Stimulated activated effector memory CD8-positive, alpha-beta T cell treated with anti-CD3 and anti-CD28 coated beads, Interleukin-12 subunit alpha, Interleukin-12 subunit beta, amount 100 ng/mL, for 72 hours (primary cell): ENCODE measurements around the gene DNAJC19.
"Not testable (repeated sequence)": the region's sequence is repeated elsewhere in the genome, so short reads cannot be mapped to it uniquely, and the experiment has no call there.

Source experiments
- ATAC-seq: fragments of 150-1000 bp; cut with Tn5 transposase; 2 replicates; pipeline ENCODE4 v1.10.0; 2021
- DNase-seq, 2 donors: peaks; one replicate each; pipeline ENCODE4 v3.0.0; 2021 to 2022; ENCODE audit warnings: low spot score in 2 of 2
- H3K27ac Mint-ChIP-seq: one replicate; pipeline ENCODE4 v1.8.0; 2022; ENCODE audit warnings: mild to moderate bottlenecking, mixed read lengths
- H3K36me3 Mint-ChIP-seq: one replicate; pipeline ENCODE4 v1.8.0; 2022; ENCODE audit warnings: mild to moderate bottlenecking, mixed read lengths
- H3K4me1 Mint-ChIP-seq: one replicate; pipeline ENCODE4 v1.8.0; 2022; ENCODE audit warnings: mixed read lengths
- H3K4me3 Mint-ChIP-seq: one replicate; pipeline ENCODE4 v1.8.0; 2022; ENCODE audit warnings: mild to moderate bottlenecking, mixed read lengths
- H3K9me3 Mint-ChIP-seq: one replicate; pipeline ENCODE4 v1.8.0; 2022; ENCODE audit warnings: mixed read lengths

DNAJC19 gene

GRCh38 chr3:180989291-180990163, at the start of gene DNAJC19:
Gene DNAJC19, minus strand, starts transcription at chr3:180989736. Its CDS starts 134 bp downstream, at chr3:180989602.
- Mint-ChIP-seq H3K9me3 (no peaks in the 10 kb centered on the region), H3K4me1 (peaks cover 11% of the 10 kb centered on the region), H3K36me3 (peaks cover 52% of the 10 kb centered on the region), H3K27ac (peak within 1 kb of the TSS; percentile 95), H3K4me3 (peak within 1 kb of the TSS; percentile 91)
- ATAC-seq (peak; percentile 96), DNase-seq (peak; percentile 66 to 91)

- Mint-ChIP-seq H3K4me1 (no peaks in the 10 kb centered on the region), H3K27ac (no peak overlapping the region), H3K36me3 (no peaks in the 10 kb centered on the region), H3K9me3 (peaks cover 3% of the 10 kb centered on the region), H3K4me3 (no peak overlapping the region)
- ATAC-seq = no peak
- no peak for DNase-seq
Measured at GRCh38 chr3:181030948-181031347, 41.4 kb upstream of the DNAJC19 start.

GRCh38 chr3:181025204-181025603, 35.7 kb upstream of the DNAJC19 start:
- H3K9me3 Mint-ChIP-seq = peaks cover 8% of the 10 kb centered on the region
- H3K4me1 Mint-ChIP-seq = no peaks in the 10 kb centered on the region
- ATAC-seq (no peak), DNase-seq (no peak)
- H3K36me3 Mint-ChIP-seq = peaks cover 6% of the 10 kb centered on the region
- no peak overlapping the region for H3K4me3 Mint-ChIP-seq
- H3K27ac Mint-ChIP-seq = no peak overlapping the region

- Mint-ChIP-seq H3K4me1 (no peaks in the 10 kb centered on the region), H3K36me3 (no peaks in the 10 kb centered on the region), H3K4me3 (no peak overlapping the region), H3K9me3 (no peaks in the 10 kb centered on the region), H3K27ac (no peak overlapping the region)
- ATAC-seq (no peak), DNase-seq (no peak)
Measured at GRCh38 chr3:181017690-181018089, 28.2 kb upstream of the DNAJC19 start.

GRCh38 chr3:181009225-181009624, 19.7 kb upstream of the DNAJC19 start:
- Mint-ChIP-seq H3K4me1 (no peaks in the 10 kb centered on the region), H3K9me3 (peaks cover 2% of the 10 kb centered on the region), H3K4me3 (no peak overlapping the region), H3K27ac (peak overlapping the region; percentile 15), H3K36me3 (no peaks in the 10 kb centered on the region)
- DNase-seq = no peak
- peak; percentile 91 for ATAC-seq

GRCh38 chr3:181008796-181009195, 19.3 kb upstream of the DNAJC19 start:
- no peak for DNase-seq
- no peaks in the 10 kb centered on the region for H3K36me3 Mint-ChIP-seq
- ATAC-seq = no peak
- H3K27ac Mint-ChIP-seq = no peak overlapping the region
- no peaks in the 10 kb centered on the region for H3K4me1 Mint-ChIP-seq
- no peak overlapping the region for H3K4me3 Mint-ChIP-seq
- H3K9me3 Mint-ChIP-seq = peaks cover 2% of the 10 kb centered on the region

- H3K9me3 Mint-ChIP-seq = peaks cover 3% of the 10 kb centered on the region
- DNase-seq = no peak
- no peaks in the 10 kb centered on the region for H3K36me3 Mint-ChIP-seq
- H3K4me3 Mint-ChIP-seq = no peak overlapping the region
- H3K4me1 Mint-ChIP-seq = no peaks in the 10 kb centered on the region
- ATAC-seq = no peak
- H3K27ac Mint-ChIP-seq = no peak overlapping the region
Measured at GRCh38 chr3:181007262-181007661, 17.7 kb upstream of the DNAJC19 start.

GRCh38 chr3:181006541-181006940, 17.0 kb upstream of the DNAJC19 start:
- Mint-ChIP-seq H3K36me3 (no peaks in the 10 kb centered on the region), H3K4me1 (no peaks in the 10 kb centered on the region), H3K9me3 (peaks cover 7% of the 10 kb centered on the region), H3K4me3 (no peak overlapping the region), H3K27ac (no peak overlapping the region)
- ATAC-seq = peak; percentile 44
- no peak for DNase-seq

GRCh38 chr3:181003469-181003868, 13.9 kb upstream of the DNAJC19 start:
- not testable (repeated sequence) for DNase-seq, H3K4me3 Mint-ChIP-seq, H3K4me1 Mint-ChIP-seq

GRCh38 chr3:181002331-181002730, 12.8 kb upstream of the DNAJC19 start:
- not testable (repeated sequence) for ATAC-seq, H3K4me3 Mint-ChIP-seq, H3K27ac Mint-ChIP-seq, DNase-seq, H3K4me1 Mint-ChIP-seq, H3K36me3 Mint-ChIP-seq
- H3K9me3 Mint-ChIP-seq = peaks cover 11% of the 10 kb centered on the region

More at GRCh38 chr3:181003469-181003868, 13.9 kb upstream of the DNAJC19 start:
- H3K36me3 Mint-ChIP-seq, H3K27ac Mint-ChIP-seq, ATAC-seq: not testable (repeated sequence)
- H3K9me3 Mint-ChIP-seq = peaks cover 11% of the 10 kb centered on the region

GRCh38 chr3:180996415-180996932, 6.9 kb upstream of the DNAJC19 start:
- H3K4me1 Mint-ChIP-seq = no peaks in the 10 kb centered on the region
- no peak for DNase-seq
- no peak overlapping the region for H3K4me3 Mint-ChIP-seq
- no peak overlapping the region for H3K27ac Mint-ChIP-seq
- H3K36me3 Mint-ChIP-seq = no peaks in the 10 kb centered on the region
- H3K9me3 Mint-ChIP-seq = peaks cover 4% of the 10 kb centered on the region
- no peak for ATAC-seq

GRCh38 chr3:180990505-180990904, 969 bp upstream of the DNAJC19 start:
- H3K27ac Mint-ChIP-seq = no peak overlapping the region
- peaks cover 42% of the 10 kb centered on the region for H3K36me3 Mint-ChIP-seq
- DNase-seq = no peak
- no peaks in the 10 kb centered on the region for H3K9me3 Mint-ChIP-seq
- no peak for ATAC-seq
- H3K4me1 Mint-ChIP-seq = peaks cover 11% of the 10 kb centered on the region
- peak overlapping the region; percentile 91 for H3K4me3 Mint-ChIP-seq

GRCh38 chr3:180987344-180987743, 2.2 kb downstream of the DNAJC19 start:
- DNase-seq = no peak
- H3K27ac Mint-ChIP-seq = peak overlapping the region; percentile 95
- ATAC-seq = no peak
- H3K9me3 Mint-ChIP-seq = no peaks in the 10 kb centered on the region
- peaks cover 11% of the 10 kb centered on the region for H3K4me1 Mint-ChIP-seq
- H3K36me3 Mint-ChIP-seq = peaks cover 73% of the 10 kb centered on the region
- peak overlapping the region; percentile 91 for H3K4me3 Mint-ChIP-seq

GRCh38 chr3:180986366-180986765, 3.2 kb downstream of the DNAJC19 start:
- H3K4me3 Mint-ChIP-seq, H3K9me3 Mint-ChIP-seq, ATAC-seq, DNase-seq: not testable (repeated sequence)
- peaks cover 80% of the 10 kb centered on the region for H3K36me3 Mint-ChIP-seq
- peak overlapping the region; percentile 95 for H3K27ac Mint-ChIP-seq
- H3K4me1 Mint-ChIP-seq = peaks cover 11% of the 10 kb centered on the region

GRCh38 chr3:180983136-180983535, 6.4 kb downstream of the DNAJC19 start:
- DNase-seq (no peak), ATAC-seq (no peak)
- H3K36me3 Mint-ChIP-seq = peaks cover 89% of the 10 kb centered on the region
- no peak overlapping the region for H3K27ac Mint-ChIP-seq
- H3K4me3 Mint-ChIP-seq = no peak overlapping the region
- H3K9me3 Mint-ChIP-seq = no peaks in the 10 kb centered on the region
- H3K4me1 Mint-ChIP-seq = peaks cover 10% of the 10 kb centered on the region

- Mint-ChIP-seq H3K4me1 (no peaks in the 10 kb centered on the region), H3K4me3 (no peak overlapping the region), H3K27ac (peak overlapping the region; percentile 67), H3K36me3 (peaks cover 86% of the 10 kb centered on the region), H3K9me3 (no peaks in the 10 kb centered on the region)
- DNase-seq (no peak), ATAC-seq (no peak)
Measured at GRCh38 chr3:180981912-180982311, 7.6 kb downstream of the DNAJC19 start.
